ENCODE data around the gene KLC1.

The KLC1 gene

GRCh38 chr14:103659631-103660030 lies 30.6 kb downstream of the KLC1 start:
- DNase-seq (ENCODE audit: low spot score): no peak

- no peak for DNase-seq (ENCODE audit: low spot score)
Measured at GRCh38 chr14:103662029-103662428, 33.0 kb downstream of the KLC1 start.

GRCh38 chr14:103662591-103662990 lies 33.6 kb downstream of the KLC1 start:
- DNase-seq (ENCODE audit: low spot score): no peak

GRCh38 chr14:103663506-103663905 lies 34.5 kb downstream of the KLC1 start:
- no peak for DNase-seq (ENCODE audit: low spot score)

- DNase-seq (ENCODE audit: low spot score): no peak
Measured at GRCh38 chr14:103667671-103668070, 38.7 kb downstream of the KLC1 start.

GRCh38 chr14:103668117-103668516 lies 39.1 kb downstream of the KLC1 start:
- no peak for DNase-seq (ENCODE audit: low spot score)

GRCh38 chr14:103669370-103669769 lies 40.4 kb downstream of the KLC1 start:
- no peak for DNase-seq (ENCODE audit: low spot score)

- DNase-seq (ENCODE audit: low spot score): no peak
Measured at GRCh38 chr14:103671911-103672310, 42.9 kb downstream of the KLC1 start.

GRCh38 chr14:103675957-103676356 lies 46.9 kb downstream of the KLC1 start:
- no peak for DNase-seq (ENCODE audit: low spot score)

- no peak for DNase-seq (ENCODE audit: low spot score)
Measured at GRCh38 chr14:103676881-103677675, 48.1 kb downstream of the KLC1 start.

GRCh38 chr14:103679351-103679750 lies 50.3 kb downstream of the KLC1 start:
- DNase-seq (ENCODE audit: low spot score): peak; percentile 21

GRCh38 chr14:103680491-103681231 lies 51.6 kb downstream of the KLC1 start:
- DNase-seq (ENCODE audit: low spot score): no peak

- no peak for DNase-seq (ENCODE audit: low spot score)
Measured at GRCh38 chr14:103683139-103683538, 54.1 kb downstream of the KLC1 start.

- no peak for DNase-seq (ENCODE audit: low spot score)
Measured at GRCh38 chr14:103684471-103684870, 55.5 kb downstream of the KLC1 start.

GRCh38 chr14:103684871-103685270 lies 55.9 kb downstream of the KLC1 start:
- no peak for DNase-seq (ENCODE audit: low spot score)

GRCh38 chr14:103685276-103686211 lies 56.5 kb downstream of the KLC1 start:
- no peak for DNase-seq (ENCODE audit: low spot score)

GRCh38 chr14:103686831-103687485 lies 57.9 kb downstream of the KLC1 start:
- DNase-seq (ENCODE audit: low spot score): no peak

- no peak for DNase-seq (ENCODE audit: low spot score)
Measured at GRCh38 chr14:103687712-103688111, 58.7 kb downstream of the KLC1 start.

GRCh38 chr14:103688441-103688840 lies 59.4 kb downstream of the KLC1 start:
- DNase-seq (ENCODE audit: low spot score): no peak

GRCh38 chr14:103688906-103689902 lies 60.2 kb downstream of the KLC1 start:
- no peak for DNase-seq (ENCODE audit: low spot score)

- DNase-seq (ENCODE audit: low spot score): no peak
Measured at GRCh38 chr14:103690332-103690731, 61.3 kb downstream of the KLC1 start.
